HFFc6 (cell line): Measurements from ENCODE around the gene ERC2. TPM values are rescaled to one million over a fixed set of nuclear protein-coding genes. Genes with fewer than 3 reads are reported as not detected.
A peak's percentile ranks its signal among the peaks of the same experiment; 100 is the strongest.

Source experiments
- DNase-seq: peaks from one replicate; pipeline ENCODE4 v3.0.0-alpha.2; 2018
- H3K27ac Mint-ChIP-seq: 2 replicates; pipeline ENCODE4 v1.8.0; 2020; ENCODE audit warnings: mild to moderate bottlenecking, mixed read lengths
- H3K27me3 Mint-ChIP-seq: 2 replicates; pipeline ENCODE4 v1.8.0; 2021; ENCODE audit warnings: mild to moderate bottlenecking, moderate library complexity, mixed read lengths; ENCODE audit not compliant: insufficient read depth
- H3K36me3 Mint-ChIP-seq: 2 replicates; pipeline ENCODE4 v1.8.0; 2021; ENCODE audit warnings: low read depth, mixed read lengths
- H3K4me1 Mint-ChIP-seq: 2 replicates; pipeline ENCODE4 v1.8.0; 2020; ENCODE audit warnings: low read depth, mixed read lengths
- H3K4me3 Mint-ChIP-seq: 2 replicates; pipeline ENCODE4 v1.8.0; 2020; ENCODE audit warnings: mild to moderate bottlenecking, moderate library complexity, mixed read lengths
- H3K9me3 Mint-ChIP-seq: 2 replicates; pipeline ENCODE4 v1.8.0; 2020; ENCODE audit warnings: mild to moderate bottlenecking, mixed read lengths
- total RNA-seq, 6 experiments: library from RNA; stranded (reverse); fragmentation: NEBNext Ultra II Directional; extraction: Animal tissue kit (Norgen Biotek cat#: 25700); gene quantifications; 2 replicates in 1 of 6; 3 replicates in 5 of 6; pipeline ENCODE4 v1.2.3, GENCODE V29; 2021
- TF ChIP-seq, protein P1 (sequence below): fragments of 200-600 bp; sonication (generic); IDR thresholded peaks from 2 replicates; pipeline ENCODE4 v1.5.0; 2021; ENCODE audit warnings: antibody characterized with exemption, mild to moderate bottlenecking

Gene ERC2
- total RNA-seq, 6 experiments from 2014 or later: 0.11 TPM; not detected in 5

DNA sequence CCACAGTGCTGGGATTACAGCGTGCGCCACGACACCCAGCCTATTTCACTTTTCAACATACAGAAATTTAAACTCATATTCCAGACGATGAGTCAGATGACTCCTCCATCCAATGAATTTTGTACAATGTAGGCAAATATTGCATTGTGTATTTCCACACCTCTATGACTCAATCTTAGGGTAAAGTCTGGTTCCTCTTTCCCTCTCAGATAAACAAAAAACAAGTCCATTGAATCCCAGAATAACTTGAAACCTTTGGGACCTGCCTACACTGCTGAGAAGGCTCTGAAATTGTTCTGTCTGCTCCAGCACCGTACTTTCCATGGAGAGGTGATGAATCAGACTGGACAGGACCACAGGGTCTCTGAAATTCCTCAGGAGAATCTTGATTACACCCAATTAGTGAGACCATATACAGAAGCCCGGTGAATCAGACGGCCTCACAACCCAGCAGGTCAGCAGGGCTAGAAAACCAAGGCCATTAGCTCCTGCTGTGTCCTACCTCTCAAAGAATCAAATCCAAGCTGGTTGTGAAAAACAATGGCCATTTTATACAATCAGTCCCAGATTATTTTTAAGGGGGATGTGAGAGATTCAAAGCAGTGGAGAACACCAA is 112.6 kb downstream of the ERC2 start:
- TF ChIP-seq, protein P1, sequence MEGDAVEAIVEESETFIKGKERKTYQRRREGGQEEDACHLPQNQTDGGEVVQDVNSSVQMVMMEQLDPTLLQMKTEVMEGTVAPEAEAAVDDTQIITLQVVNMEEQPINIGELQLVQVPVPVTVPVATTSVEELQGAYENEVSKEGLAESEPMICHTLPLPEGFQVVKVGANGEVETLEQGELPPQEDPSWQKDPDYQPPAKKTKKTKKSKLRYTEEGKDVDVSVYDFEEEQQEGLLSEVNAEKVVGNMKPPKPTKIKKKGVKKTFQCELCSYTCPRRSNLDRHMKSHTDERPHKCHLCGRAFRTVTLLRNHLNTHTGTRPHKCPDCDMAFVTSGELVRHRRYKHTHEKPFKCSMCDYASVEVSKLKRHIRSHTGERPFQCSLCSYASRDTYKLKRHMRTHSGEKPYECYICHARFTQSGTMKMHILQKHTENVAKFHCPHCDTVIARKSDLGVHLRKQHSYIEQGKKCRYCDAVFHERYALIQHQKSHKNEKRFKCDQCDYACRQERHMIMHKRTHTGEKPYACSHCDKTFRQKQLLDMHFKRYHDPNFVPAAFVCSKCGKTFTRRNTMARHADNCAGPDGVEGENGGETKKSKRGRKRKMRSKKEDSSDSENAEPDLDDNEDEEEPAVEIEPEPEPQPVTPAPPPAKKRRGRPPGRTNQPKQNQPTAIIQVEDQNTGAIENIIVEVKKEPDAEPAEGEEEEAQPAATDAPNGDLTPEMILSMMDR: no peak
- no peaks in the 10 kb centered on the region for H3K36me3 Mint-ChIP-seq
- H3K27ac Mint-ChIP-seq: no peak overlapping the region
- H3K4me3 Mint-ChIP-seq: no peak overlapping the region
- H3K4me1 Mint-ChIP-seq: no peaks in the 10 kb centered on the region
- peaks cover 30% of the 10 kb centered on the region for H3K9me3 Mint-ChIP-seq
- no peak for DNase-seq
- H3K27me3 Mint-ChIP-seq: no peaks in the 10 kb centered on the region

DNA sequence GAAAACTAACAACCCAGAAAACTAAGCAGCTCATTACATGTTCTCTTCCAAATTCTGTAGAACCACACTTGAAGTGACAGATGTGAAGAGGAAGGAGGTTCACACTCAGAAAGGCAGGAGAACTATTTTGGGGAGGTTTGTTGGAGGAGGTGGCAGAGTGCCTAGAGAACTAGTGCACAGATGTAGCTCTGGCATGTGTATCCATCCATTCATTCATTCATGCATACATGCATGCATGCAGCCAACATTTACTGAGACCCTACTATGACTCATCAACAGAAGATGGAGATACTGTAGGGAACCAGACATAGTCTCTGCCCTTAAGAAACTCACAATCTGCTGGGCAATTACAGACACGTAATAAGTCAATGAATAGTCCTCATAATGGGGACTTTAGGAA is 116.7 kb downstream of the ERC2 start:
- peaks cover 22% of the 10 kb centered on the region for H3K9me3 Mint-ChIP-seq
- DNase-seq: no peak
- H3K27ac Mint-ChIP-seq: no peak overlapping the region
- H3K27me3 Mint-ChIP-seq: no peaks in the 10 kb centered on the region; the same call in 1 of the 2 replicates
- no peak overlapping the region for H3K4me3 Mint-ChIP-seq
- no peaks in the 10 kb centered on the region for H3K4me1 Mint-ChIP-seq
- no peaks in the 10 kb centered on the region for H3K36me3 Mint-ChIP-seq
- TF ChIP-seq, protein P1: no peak

DNA sequence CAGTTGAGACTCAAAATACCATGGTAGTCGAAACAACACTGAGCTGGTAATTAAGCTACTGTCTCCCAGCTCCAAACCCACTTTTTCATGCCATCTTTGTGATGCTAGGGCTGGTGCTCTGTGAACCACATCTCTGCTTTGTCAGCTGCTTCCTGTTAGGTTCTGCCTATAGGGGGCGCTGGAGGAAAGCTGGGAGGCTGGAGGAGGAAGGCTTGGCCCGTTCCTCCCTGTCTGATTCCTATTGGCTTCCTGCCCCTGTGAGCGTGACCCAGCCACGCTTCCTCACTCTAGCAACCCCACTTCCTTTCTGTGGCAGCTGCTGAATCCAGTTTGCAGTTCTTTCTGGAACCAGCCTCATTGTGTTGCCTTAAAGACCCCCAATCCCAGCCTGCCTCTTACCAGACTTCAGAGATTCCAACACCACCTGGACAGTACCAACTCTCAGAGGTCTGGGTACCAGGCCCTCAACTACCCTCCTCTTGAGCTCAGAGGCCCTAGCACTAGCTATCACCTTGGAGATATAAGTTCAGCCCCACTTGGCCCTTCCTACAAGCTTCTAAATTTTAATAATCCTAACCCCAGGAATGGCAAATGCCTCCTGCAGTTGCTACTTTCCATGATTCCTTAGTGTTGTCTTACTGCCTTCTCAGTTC is 120.9 kb downstream of the ERC2 start:
- no peaks in the 10 kb centered on the region; the same call in 1 of the 2 replicates for H3K27me3 Mint-ChIP-seq
- no peak for DNase-seq
- H3K9me3 Mint-ChIP-seq: peaks cover 21% of the 10 kb centered on the region
- TF ChIP-seq, protein P1: peak; percentile 20; the same call in 1 of the 2 replicates
- no peaks in the 10 kb centered on the region for H3K4me1 Mint-ChIP-seq
- H3K4me3 Mint-ChIP-seq: no peak overlapping the region
- H3K27ac Mint-ChIP-seq: no peak overlapping the region
- no peaks in the 10 kb centered on the region for H3K36me3 Mint-ChIP-seq

DNA sequence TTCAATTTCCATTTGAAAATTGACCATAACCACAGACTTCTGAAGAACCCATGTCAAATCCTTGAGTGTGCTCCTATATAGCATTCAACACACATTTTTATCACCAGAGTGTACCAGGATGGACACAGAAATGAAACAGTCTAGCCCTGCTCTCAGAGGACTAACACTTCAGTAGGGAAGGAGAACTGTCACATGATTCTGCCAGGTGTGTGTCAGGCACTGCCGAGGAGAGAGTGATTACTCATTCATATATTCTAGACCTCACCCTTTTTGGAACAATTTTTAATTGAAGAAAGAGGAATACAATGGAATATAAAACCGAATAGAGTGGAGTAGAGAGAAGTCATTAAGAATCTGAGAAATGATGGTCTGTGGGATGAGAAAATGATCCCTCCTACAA is 125.8 kb downstream of the ERC2 start:
- H3K4me3 Mint-ChIP-seq: no peak overlapping the region
- H3K27ac Mint-ChIP-seq: no peak overlapping the region
- no peaks in the 10 kb centered on the region for H3K4me1 Mint-ChIP-seq
- H3K36me3 Mint-ChIP-seq: no peaks in the 10 kb centered on the region
- no peak for DNase-seq
- H3K27me3 Mint-ChIP-seq: no peaks in the 10 kb centered on the region
- TF ChIP-seq, protein P1: no peak
- peaks cover 5% of the 10 kb centered on the region for H3K9me3 Mint-ChIP-seq

DNA sequence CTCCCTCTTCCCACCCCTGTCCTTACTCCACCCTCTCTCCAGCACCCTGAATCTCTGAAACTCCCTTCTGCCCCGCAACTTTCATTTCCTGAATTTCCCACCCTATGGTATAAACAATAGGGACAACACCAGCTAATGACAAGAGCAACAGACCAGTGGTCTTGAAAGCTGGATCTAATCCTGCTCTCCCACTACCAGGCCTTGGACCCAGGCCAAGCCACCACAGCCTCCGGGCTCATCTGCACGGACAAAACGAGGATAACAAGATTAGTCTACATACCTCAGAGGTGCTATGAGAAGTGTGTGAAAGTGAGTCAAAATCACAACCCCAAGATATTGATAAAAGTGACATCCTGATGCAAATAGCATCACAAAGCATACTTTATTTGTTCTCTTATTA is 128.6 kb downstream of the ERC2 start:
- TF ChIP-seq, protein P1: no peak
- Mint-ChIP-seq H3K4me1 (no peaks in the 10 kb centered on the region), H3K36me3 (no peaks in the 10 kb centered on the region), H3K9me3 (peaks cover 6% of the 10 kb centered on the region), H3K27me3 (no peaks in the 10 kb centered on the region), H3K4me3 (no peak overlapping the region), H3K27ac (no peak overlapping the region)
- DNase-seq: no peak
